NCI-H69 (cell line): ENCODE measurements around the gene AKAP7.

Source experiments
- DNase-seq: peaks from one replicate; lab custom pipeline; 2025; lab: John Stamatoyannopoulos, UW

AKAP7 gene

DNA sequence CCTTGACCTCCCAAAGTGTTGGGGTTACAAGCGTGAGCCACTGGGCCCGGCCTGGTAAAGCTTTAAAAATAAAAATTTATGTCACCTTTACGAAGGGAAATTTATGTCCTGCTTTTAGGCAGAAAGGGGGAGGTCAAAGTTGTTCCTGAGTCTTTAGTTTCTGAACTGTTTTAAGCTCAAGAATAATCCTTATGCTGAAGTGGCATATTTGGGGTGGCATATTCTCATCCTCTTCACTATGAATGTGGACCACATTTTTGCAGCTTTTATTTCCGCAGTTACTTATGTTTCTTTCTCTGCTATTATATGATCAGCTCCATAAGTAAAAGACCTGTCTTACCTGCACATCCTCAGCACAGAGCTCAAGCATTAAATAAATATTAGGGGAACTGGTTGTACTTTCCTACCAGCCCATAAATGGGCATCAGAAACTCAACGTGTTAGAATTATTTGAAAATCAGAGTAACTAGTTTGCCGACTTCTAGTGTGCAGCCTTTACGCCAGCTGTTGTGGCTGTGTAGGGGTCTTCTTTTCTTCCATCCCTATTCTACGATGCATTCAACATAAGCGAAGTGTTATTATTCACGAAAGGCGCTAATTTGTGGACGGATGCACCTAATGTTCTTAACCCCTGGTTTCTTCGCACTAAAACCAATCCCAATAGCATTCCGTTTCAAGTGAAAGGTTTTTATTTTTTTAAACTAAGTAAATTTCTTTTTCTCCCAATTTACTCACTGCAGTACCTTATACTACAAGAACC, 867 bp upstream of the AKAP7 start:
- DNase-seq, result no peak

DNA sequence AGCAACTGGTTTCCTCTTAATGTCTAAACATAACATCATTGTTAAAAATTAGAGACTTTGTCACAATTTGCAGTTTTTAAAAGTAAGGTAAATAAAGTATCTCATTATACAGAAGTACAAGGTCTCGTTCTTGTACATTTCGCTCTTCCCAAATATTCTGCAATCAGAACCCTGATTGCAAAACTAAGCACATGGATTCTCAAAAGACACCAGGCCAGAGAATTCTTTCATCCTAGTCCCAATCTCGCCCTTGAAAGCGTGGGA, 355 bp upstream of the AKAP7 start:
- DNase-seq, result no peak

DNA sequence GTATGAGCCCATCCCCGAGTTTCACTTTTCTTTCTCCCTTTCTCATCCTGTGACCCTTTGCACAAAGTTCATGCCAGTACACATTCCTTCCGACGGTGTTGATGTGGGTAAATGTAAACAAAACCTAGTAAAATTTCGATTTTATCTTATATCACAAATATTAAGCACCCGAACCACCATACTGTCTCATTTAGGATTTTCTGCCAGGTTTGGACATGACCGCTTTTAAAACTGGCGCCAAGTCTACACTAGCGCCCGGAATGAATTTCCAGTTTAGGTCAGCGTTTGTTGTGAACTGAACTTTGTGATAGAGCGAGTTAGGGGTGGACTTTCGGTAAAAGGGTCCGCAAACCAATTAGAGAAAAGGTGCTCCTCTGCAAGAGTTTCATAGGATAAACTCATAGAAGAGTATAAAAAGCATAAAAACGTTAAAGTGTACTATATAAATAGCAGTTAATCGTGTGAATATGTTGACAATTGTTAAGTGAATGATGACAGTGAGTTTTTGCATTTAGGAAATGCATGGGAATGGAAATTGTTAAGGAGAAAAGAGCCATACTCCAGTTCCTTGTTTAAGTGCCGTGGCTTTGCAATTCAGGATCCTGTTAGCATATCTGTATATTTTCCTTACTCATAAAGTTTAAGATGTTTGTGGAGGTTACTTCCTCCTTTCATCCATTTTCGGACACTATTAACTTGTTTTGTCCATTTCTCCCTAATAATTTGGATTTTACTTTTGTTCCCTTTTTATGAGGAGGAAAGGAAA, 937 bp downstream of the AKAP7 start:
- no peak for DNase-seq

DNA sequence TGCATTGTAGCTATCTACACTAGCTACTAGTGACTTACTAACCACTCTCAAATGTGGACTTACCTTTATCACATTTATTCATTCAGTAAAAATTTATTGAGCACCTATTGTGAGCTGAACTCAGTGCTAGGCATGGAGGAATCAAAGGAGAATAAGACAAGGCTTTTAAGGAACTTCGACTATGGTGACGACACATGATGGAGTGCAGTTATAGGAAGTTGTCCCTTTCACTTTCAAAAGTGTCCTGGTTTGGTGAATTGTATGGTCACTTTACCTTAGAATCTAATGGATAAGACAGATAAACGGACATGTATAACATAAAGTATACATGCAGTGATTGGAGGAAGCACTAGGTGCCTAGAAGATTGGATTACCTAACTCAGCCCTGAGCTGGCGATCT, 4.3 kb downstream of the AKAP7 start:
- DNase-seq, result no peak

DNA sequence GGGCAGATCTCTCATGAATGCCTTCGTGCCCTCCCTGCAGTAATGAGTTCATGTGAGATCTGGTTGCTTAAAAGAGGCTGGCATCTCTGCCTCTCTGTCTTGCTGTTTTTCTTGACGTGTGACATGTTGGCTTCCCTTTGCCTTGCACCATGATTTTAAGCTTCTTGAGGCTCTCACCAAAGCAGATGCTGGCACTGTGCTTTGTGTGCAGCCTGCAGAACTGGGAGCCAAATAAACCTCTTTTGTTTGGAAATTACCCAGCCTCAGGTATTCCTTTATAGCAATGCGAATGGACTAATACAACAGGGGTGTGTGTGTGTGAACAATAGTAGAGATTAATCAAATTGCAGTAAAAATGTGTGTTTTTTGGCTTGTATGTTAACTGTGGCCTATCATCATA, 8.1 kb downstream of the AKAP7 start:
- DNase-seq, result no peak

DNA sequence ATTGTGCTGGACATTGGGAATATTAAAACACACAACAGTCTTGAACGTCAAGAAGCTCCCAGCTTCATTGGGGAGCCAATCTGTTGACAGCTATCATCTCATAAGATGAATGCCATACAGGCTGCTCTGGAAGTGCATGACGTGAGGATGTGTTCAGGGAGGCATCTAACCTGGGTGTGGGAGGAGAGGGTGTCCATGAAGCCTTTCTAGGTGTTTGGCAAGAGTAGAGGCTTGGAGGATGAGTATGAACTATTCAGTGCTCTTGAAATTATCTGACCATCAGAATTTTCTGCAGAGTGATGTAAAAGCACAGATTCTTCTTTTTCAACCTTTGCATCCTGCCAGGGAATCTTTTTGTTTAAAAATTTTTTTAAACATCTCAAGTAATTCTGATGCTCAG, 11.6 kb downstream of the AKAP7 start:
- no peak for DNase-seq

DNA sequence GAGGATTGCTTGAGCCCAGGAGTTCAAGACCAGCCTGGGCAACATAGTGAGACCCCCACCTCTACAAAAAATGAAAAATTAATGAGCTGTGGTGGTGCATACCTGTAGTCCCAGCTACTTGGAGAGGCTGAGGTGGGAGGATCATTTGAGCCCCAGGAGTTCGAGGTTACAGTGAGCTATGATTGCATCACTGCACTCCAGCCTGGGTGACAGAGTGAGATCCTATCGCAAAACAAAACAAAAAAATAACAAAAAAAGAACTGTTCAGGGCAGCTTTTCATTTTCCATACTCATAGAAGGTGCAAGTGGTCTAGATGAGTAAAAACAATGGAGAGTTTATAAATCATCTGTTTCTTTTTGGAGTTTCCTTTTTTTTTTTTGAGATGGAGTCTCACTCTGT, 21.1 kb downstream of the AKAP7 start:
- no peak for DNase-seq

DNA sequence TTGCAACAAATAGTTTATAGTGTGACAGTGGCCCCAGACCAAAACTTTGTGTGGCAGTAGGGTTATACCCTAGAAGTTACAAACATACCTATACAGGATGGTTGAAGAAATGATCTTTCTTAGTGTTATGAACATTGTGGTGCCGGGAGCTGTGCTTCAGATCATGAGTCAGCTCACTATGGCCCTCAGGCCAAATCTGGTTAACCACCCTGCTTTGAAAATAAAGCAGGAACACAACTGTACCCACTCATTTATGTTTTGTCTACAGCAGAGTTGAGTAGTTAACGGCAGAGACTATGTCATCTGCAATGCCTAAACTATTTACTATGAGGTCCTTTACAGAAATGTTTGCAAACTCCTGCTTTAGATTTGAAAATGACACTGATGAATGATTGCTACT, 24.3 kb downstream of the AKAP7 start:
- no peak for DNase-seq

DNA sequence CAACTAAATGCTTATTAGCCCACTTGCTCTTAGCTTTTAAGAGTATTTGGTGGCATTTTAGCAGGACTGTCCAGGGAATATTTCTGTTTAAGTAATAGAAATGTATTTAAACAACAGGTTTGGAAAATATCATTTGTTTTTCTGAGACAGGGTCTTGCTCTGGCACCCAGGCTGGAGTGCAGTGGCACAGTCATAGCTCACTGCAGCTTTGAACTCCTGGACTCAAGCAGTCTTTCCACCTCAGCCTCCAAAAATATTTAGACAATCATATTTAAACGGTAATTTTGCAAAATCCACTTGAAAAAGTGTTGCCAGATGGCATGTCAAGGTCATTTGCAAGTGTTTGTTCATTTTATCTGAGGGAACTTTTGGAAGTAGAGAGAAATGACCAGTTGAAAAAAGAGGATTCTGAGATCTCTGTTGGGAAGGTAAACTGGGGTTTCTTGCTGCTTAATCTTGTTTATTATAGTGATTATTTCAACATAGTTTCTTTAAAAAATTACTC, 25.0 kb downstream of the AKAP7 start:
- no peak for DNase-seq

DNA sequence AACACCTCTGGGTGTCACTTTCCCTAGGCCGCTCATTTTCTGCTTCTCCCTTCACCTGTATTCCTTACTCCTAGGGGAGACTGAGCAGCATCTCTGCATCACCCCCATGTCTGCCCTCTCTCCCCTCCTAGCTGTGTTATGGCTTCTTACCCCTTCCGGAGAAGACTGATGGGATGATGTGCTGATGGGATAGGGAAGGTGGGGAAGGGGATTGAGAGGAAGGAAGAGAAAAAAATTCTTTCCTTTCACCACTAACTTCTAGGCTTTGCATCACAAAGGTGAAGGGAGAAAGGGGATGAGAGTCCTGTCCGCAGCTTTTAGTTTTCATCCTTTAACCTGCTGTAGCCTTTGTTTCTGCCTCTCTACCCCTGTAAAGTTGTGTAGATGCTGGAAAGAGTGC, 26.7 kb downstream of the AKAP7 start:
- DNase-seq, result no peak

DNA sequence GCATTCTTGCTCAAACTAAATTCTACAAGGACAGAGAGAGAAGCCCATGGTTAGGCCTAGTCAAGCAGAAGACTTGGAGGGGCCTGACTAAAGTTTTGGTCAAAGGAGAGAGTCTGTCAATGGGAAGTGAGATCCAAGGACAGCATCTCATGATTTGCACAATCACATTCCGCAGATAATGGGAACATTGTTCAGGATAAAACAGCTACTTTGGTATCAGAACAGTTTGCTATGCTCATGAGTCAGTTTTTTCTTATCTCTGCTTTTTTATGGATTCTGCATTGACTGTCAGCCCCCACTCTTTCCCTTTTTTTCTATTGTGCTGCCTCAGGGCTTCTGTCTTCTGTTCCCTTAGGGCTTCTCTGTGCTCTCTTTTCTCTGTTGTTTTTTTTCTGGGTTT, 28.6 kb downstream of the AKAP7 start:
- no peak for DNase-seq

DNA sequence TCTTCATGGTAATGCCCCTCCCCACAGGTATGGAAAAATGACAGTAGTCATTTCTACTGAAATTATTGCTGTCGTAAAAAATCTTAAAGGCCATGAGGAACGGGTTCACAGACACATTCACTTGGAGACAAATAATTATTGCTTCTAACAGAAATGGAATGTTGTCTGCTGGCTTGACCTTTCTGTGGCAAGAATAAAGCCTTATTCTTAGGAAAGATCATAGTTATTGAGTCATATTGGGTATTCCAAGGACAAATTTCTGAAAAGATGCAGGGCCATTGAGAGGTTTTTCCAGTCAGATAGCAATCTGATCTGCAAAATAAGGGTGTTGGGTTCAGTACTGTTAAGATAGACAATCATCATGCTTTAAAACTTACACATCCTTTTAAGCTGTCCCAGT, 29.2 kb downstream of the AKAP7 start:
- no peak for DNase-seq

DNA sequence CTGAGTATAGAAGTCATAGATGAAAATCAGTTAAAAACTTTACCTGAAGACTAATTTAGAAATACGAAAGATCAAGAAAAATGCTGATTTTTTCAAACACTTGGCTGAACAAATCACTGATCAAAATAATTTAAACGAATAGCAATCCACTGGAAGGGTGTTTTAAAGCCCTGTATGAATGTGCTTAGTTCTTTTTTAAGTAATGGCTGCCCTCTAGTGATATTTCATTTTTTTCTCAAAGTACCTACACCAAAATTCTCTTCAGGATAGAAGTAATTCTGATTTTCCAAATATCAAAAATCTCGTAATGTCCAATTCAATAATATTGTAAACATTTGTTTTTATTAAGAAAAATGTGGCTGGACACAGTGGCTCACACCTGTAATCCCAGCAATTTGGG, 32.5 kb downstream of the AKAP7 start:
- DNase-seq, result no peak

DNA sequence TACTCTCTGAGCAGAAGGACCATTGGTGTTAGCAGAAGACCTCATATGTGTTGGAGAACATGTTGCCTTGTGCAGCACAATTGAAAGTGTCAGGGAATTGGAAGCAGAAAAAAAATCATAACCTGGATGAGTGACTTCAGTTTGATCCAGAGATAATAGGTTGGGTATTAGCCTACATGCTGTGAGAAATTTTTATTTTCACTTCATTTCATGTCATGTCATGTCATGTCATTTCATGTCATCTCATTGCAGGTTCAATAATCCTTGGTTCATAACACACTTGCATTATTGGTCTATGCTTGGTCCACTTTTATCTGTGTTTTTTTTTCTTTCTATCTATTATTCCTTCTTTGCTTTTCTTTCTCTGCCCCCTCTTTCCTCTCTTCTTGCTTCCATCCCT, 34.3 kb downstream of the AKAP7 start:
- DNase-seq, result no peak

DNA sequence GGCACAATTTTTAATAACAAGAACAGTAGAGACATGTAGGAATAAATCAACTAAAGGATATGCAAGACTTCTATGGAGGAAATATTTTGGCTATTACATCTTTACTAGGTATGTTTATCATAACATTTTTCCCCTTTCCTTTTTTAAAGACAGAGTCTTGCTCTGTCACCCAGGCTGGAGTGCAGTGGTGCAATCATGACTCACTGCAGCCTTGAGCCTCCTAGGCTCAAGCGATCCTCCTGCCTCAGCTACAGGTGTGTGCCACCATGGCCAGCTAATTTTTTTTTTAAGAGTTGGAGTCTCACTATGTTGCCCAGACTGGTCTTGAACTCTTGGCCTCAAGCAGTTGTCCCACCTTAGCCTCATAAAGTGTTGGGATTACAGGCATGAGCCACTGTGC, 37.0 kb downstream of the AKAP7 start:
- DNase-seq, result no peak

DNA sequence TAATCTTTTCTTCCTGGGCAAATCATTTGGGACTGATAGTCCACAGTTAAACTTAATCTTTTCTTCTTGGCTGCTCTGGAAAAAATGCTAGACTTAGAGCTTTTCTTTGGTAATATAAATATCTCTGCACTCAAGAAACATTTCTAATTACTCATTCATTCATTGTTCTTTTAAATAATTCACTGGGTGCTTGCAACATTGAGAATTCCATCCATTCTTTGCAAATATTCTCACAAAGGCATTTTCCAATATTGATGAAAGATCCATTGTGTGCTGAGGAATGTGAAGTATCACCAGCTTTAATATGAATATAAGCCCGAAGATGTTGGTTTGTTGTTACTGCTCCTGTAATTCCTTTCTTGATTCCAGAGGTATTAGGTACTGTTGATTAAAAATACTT, 38.4 kb downstream of the AKAP7 start:
- DNase-seq, result no peak

DNA sequence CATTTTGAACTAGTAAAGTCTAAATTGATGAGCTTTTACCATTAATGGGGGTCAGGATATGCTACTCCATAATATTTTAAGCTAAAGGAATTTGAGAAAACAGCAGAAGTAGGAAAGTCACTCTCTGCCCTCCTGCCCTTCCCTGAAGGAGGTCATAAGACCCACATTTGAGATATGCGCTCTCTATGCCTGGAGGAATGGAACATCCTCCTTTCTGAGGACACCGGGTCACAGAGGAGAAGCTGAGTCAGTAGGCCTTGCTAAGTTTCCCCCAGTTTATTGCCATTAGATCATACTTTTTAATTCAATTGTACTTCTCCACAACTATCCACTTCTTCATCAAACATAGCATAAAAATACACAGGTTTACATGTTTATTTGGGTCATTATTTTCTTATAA, 40.3 kb downstream of the AKAP7 start:
- no peak for DNase-seq

DNA sequence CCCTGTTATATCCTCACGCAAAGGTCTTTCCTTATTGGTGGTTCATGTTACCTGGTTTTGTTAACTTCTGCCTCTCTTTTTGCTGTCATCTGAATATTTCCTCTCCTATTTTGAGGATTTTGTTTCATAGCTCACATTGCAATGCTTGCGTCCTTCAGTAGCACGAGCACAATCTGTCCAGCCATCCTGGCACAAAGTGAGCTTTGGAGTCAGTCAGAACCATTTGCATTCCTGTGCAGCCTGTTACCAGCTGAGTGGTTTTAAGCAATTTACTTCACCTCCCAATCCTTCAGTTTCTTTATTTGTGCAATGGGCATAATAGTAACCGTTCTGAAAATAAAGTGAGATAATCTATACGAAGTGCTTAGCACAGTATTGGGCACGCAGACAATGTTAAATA, 42.7 kb downstream of the AKAP7 start:
- no peak for DNase-seq

DNA sequence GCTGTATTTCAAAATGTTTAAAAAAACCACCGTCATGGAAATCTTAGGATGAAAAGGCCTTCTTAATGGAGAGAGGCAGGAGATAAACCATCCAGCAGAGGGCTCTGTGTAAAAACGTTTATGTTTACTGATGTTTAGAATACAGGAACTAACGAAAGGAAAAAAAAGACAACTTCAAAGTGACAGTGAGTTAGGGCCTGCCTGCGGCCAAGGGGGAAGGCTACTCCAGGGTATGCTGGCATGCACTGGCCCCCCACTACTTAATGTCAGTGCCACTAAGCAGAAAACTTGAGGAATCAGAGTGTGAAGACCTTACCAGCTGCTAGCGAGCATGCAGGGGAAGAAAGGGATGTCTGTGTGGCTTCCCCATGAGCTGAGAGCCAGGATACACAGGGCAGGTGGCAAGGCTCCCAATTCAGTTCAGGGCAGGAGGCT, 47.7 kb downstream of the AKAP7 start:
- DNase-seq, result peak; percentile 59

DNA sequence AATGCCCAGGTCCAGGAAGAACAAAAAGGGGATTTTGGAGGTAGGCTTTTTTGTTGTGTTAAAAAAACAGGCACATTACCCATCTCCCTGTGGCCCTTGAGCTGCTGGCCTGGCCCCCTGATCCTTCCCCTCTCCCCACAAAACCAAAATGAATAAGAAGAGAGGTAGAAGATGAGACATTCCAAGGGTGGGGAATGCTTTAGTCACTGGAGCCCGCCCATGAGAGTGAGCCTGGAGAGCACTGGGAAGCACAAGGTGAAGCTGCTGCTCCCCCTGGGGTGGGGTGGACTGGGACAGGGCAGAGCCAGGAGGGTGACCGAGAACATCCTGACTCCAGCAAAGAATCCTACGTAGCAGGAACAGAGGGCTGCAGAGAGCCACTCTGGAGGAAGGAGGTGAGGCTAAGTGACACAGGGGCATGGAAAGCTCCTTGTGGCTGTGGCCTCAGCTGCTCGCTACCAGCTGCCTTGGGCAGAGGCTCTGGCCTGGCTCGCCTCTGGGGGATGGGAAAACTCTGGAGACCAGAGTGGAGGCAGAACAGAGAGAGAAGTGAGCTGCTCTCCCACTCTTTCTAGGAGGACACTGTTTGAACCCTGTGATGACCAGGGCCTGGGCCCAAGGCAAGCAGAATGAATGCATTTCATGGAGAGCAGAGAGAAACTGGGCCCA, 48.3 kb downstream of the AKAP7 start:
- no peak for DNase-seq

DNA sequence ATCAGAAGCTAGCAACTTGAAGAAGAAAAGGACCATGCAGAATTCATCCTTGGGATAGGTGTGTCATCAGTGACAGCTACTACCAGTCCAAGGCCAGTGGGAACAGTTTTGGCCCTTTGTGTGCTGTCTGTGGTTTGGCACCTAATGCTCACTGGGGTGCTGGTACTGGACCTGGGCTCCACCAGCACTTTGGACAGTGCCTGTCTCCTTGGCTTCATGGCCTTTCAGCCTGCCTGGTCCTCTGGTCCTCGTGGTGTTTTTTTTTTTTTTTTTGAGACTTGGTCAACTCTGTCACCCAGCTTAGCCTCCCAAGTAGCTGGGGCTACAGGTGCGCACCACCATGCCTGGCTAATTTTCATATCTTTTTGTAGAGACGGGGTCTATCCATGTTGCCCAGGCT, 56.3 kb downstream of the AKAP7 start:
- no peak for DNase-seq

DNA sequence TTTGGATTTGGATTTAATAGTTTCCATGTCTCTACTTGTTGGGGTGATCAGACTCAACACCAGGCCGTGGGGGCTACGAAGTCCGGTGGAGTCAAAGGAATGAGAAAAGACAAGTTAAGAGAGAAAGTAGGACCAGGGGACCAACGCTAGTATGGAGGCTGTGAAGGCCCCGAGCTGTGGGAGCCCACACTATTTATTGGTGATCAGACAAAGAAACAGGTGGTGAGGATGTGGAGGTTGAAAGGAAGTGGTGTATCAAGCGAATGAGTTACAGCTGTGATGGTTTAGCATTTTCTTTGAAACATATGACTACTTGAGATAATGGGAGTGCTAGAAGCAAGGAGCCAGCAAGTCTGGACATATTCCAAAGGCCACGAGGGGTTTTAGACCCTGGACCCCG, 62.4 kb downstream of the AKAP7 start:
- DNase-seq, result peak; percentile 17

DNA sequence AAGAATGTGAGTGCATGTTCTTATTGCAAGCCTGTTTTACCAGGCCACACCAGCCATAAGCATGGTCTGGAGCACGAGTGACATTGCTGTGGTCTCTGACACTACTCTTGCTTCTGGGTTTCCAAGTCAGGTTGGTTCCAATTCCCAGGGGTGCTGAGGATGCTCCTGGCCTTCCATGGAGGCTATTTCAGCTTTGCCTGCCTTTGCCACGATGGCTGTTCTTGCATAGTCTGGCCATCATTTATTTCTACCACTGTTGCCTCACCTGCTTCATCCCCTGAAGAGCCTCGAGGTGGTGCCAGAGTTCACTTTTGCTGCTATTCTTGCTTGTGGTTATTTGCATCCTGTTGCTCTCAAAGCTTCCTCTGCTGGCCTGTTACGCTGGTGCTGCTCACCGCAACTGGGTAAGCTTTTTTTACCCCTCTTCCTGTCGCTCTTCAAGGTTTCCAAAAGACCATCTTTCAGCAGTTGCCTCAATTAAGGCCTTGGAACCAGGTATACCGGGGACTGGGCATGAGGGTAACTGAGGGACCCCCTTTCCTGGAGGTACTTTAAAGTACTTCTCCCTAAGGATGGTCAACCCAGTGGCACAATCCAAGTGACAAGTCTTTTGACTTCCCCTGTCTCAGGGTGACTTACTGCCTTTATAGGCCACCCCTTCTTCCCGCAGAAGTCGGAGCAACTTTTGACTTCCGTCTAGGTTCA, 64.5 kb downstream of the AKAP7 start:
- peak; percentile 85 for DNase-seq
